B cell (primary cell): ENCODE measurements around the gene TTLL5. TPM values are rescaled to one million over a fixed set of nuclear protein-coding genes. Genes with fewer than 3 reads are reported as not detected.

Source experiments
- ATAC-seq: fragments of 200-7000 bp; cut with Tn5 transposase; one replicate; pipeline ENCODE4 v1.10.0; 2021; ENCODE audit warnings: low read depth, mild to moderate bottlenecking, moderate number of reproducible peaks, moderate library complexity
- CTCF ChIA-PET: fragments of 350-600 bp; sonication (Branson Sonifier 250); formaldehyde crosslinking; loops from one replicate; lab custom pipeline; 2021; ENCODE audit warnings: antibody characterized with exemption, inconsistent platforms; lab: Charles Lee
- POLR2A ChIA-PET: fragments of 350-600 bp; sonication (Branson Sonifier 250); formaldehyde crosslinking; loops from one replicate; lab custom pipeline; 2021; ENCODE audit warnings: antibody characterized with exemption; lab: Charles Lee
- DNase-seq: peaks from one replicate; pipeline ENCODE4 v3.0.0; 2013
- H2AFZ ChIP-seq: 2 replicates; pipeline ENCODE4 v1.6.1; 2012; ENCODE audit warnings: mild to moderate bottlenecking, low read depth, low read length; ENCODE audit not compliant: insufficient read depth, poor library complexity, severe bottlenecking
- H3K27ac ChIP-seq, 2 donors: 1 replicate in 1 of 2; 2 replicates in 1 of 2; pipeline ENCODE4 v1.5.1; 2012 to 2013; ENCODE audit warnings: low read length in 2 of 2, mild to moderate bottlenecking in 2 of 2, moderate library complexity in 1 of 2
- H3K27me3 ChIP-seq, 4 experiments: fragments of 200-600 bp in 1 of 4; sonication (generic) in 1 of 4; replicated peaks in 1 of 4; 1 replicate in 2 of 4; 2 replicates in 2 of 4; pipeline versions ENCODE4 v1.6.1 to v1.7.0; 2013 to 2016; ENCODE audit warnings: low read length in 3 of 4, mild to moderate bottlenecking in 2 of 4, mixed read lengths in 1 of 4, moderate library complexity in 1 of 4; ENCODE audit not compliant: insufficient read depth in 4 of 4, control insufficient read depth in 3 of 4; ENCODE audit errors: control extremely low read depth in 1 of 4
- H3K36me3 ChIP-seq, 2 experiments: replicated peaks in 1 of 2; 1 replicate in 1 of 2; 2 replicates in 1 of 2; pipeline versions ENCODE4 v1.6.1 to v1.7.1; 2013; ENCODE audit warnings: low read length in 1 of 2; ENCODE audit not compliant: insufficient read depth in 2 of 2, control insufficient read depth in 1 of 2; ENCODE audit errors: control extremely low read depth in 1 of 2, extremely low read depth in 1 of 2
- H3K4me1 ChIP-seq, 2 donors: fragments of 200-600 bp in 1 of 2; sonication (generic) in 1 of 2; 1 replicate in 1 of 2; 2 replicates in 1 of 2; pipeline versions ENCODE4 v1.5.1 to v1.6.1; 2013 to 2017; ENCODE audit warnings: low read length in 2 of 2; ENCODE audit not compliant: control insufficient read depth in 2 of 2, insufficient read depth in 2 of 2
- H3K4me2 ChIP-seq: replicated peaks from 2 replicates; pipeline ENCODE3; 2012; ENCODE audit warnings: mild to moderate bottlenecking, low read depth, low read length; ENCODE audit not compliant: poor library complexity, severe bottlenecking
- H3K4me3 ChIP-seq, 5 experiments: fragments of 200-600 bp in 1 of 5; sonication (generic) in 1 of 5; 1 replicate in 3 of 5; 2 replicates in 2 of 5; pipeline versions ENCODE4 v1.5.1 to v1.7.0; 2011 to 2016; ENCODE audit warnings: low read length in 4 of 5, mild to moderate bottlenecking in 4 of 5, low read depth in 2 of 5, control low read depth in 1 of 5, moderate library complexity in 1 of 5; ENCODE audit not compliant: insufficient read depth in 1 of 5; ENCODE audit errors: control extremely low read depth in 1 of 5, extremely low read depth in 1 of 5
- H3K79me2 ChIP-seq: fragments of 200-600 bp; sonication (generic); one replicate; pipeline ENCODE4 v1.6.0; 2016; ENCODE audit warnings: low read length; ENCODE audit not compliant: control insufficient read depth, insufficient read depth
- H3K9ac ChIP-seq: fragments of 200-600 bp; sonication (generic); 2 replicates; pipeline ENCODE4 v1.6.1; 2017; ENCODE audit warnings: mild to moderate bottlenecking, low read length, moderate library complexity
- H3K9me3 ChIP-seq, 3 donors: one replicate each; pipeline versions ENCODE4 v1.6.1 to v1.7.1; 2013; ENCODE audit warnings: low read length in 2 of 3; ENCODE audit not compliant: control insufficient read depth in 2 of 3, insufficient read depth in 1 of 3; ENCODE audit errors: control extremely low read depth in 1 of 3
- H4K20me1 ChIP-seq: 2 replicates; pipeline ENCODE4 v1.6.0; 2012; ENCODE audit warnings: mild to moderate bottlenecking, low read length; ENCODE audit not compliant: insufficient read depth, control insufficient read depth, poor library complexity, severe bottlenecking
- H3K27ac Mint-ChIP-seq: one replicate; pipeline ENCODE4 v1.8.0; 2021; ENCODE audit warnings: mixed read lengths
- H3K27me3 Mint-ChIP-seq: one replicate; pipeline ENCODE4 v1.8.0; 2021; ENCODE audit warnings: mixed read lengths
- H3K4me1 Mint-ChIP-seq: one replicate; pipeline ENCODE4 v1.8.0; 2021; ENCODE audit warnings: mixed read lengths
- H3K4me3 Mint-ChIP-seq: one replicate; pipeline ENCODE4 v1.8.0; 2021; ENCODE audit warnings: mixed read lengths
- H3K9me3 Mint-ChIP-seq: one replicate; pipeline ENCODE4 v1.8.0; 2022; ENCODE audit warnings: mixed read lengths; ENCODE audit not compliant: insufficient read depth
- CTCF ChIP-seq: fragments of 200-600 bp; IDR thresholded peaks from one replicate; pipeline ENCODE4 v1.8.0; 2022; ENCODE audit warnings: antibody characterized with exemption, mild to moderate bottlenecking
- EZH2 ChIP-seq: IDR thresholded peaks from 2 replicates; pipeline ENCODE4 v1.6.1; 2012; ENCODE audit warnings: borderline replicate concordance, low read depth, mild to moderate bottlenecking, moderate library complexity, low read length; ENCODE audit not compliant: insufficient read depth, poor library complexity, severe bottlenecking
- WGBS: methylation state at CpG from one replicate; pipeline ENCODE4 v1.1.5; 2013; ENCODE audit warnings: missing lambda C conversion rate; ENCODE audit not compliant: insufficient coverage; 5-methylcytosine and 5-hydroxymethylcytosine counted together
- intact Hi-C: fragments of 100-400 bp; cut with micrococcal nuclease; formaldehyde crosslinking; loops from one replicate; pipeline ENCODE4 v1.10.0; 2022
- polyA plus RNA-seq: library from polyadenylated mRNA; depleted of rRNA; stranded (reverse); fragments of >200 nt; gene quantifications from 2 replicates; pipeline ENCODE4 v1.2.3, GENCODE V29; 2012
- total RNA-seq, 2 donors: library from RNA; stranded (reverse); fragments of 120-200 nt in 1 of 2; gene quantifications; 1 replicate in 1 of 2; 2 replicates in 1 of 2; pipeline versions ENCODE4 v1.2.3 to v1.2.4, GENCODE V29; 2013 to 2022

Gene TTLL5
- total and polyA plus RNA-seq, 2 donors (not counting 1 experiment from before 2014, with no cell fraction given), result 10.9 to 50.9 TPM

GRCh38 chr14:75835156-75835725 lies 174.2 kb downstream of the TTLL5 start:
- Histone ChIP-seq H3K27me3 (no peaks in the 10 kb centered on the region), H3K79me2 (no peaks in the 10 kb centered on the region), H3K4me2 (no peak overlapping the region), H3K9ac (no peak overlapping the region), H3K27ac (no peak overlapping the region), H3K36me3 (no peaks in the 10 kb centered on the region), H3K4me3 (no peak overlapping the region), H4K20me1 (no peaks in the 10 kb centered on the region), H3K4me1 (no peaks in the 10 kb centered on the region), H2AFZ (no peak overlapping the region), H3K9me3 (peaks cover 0 to 8% (median 0%) of the 10 kb centered on the region in 3 donors)
- no peak overlapping the region for H3K4me3 Mint-ChIP-seq
- DNase-seq (no peak), ATAC-seq (no peak)
- intact Hi-C loops, result no loop called here
- no peaks in the 10 kb centered on the region for H3K27me3 Mint-ChIP-seq
- H3K27ac Mint-ChIP-seq, result no peak overlapping the region
- H3K4me1 Mint-ChIP-seq, result no peaks in the 10 kb centered on the region
- ChIA-PET CTCF (no interaction called here), POLR2A (no interaction called here)
- TF ChIP-seq CTCF, result no peak
- no peak for TF ChIP-seq EZH2
- no peaks in the 10 kb centered on the region for H3K9me3 Mint-ChIP-seq

GRCh38 chr14:75835737-75836136 lies 174.7 kb downstream of the TTLL5 start:
- intact Hi-C loops, result no loop called here
- H3K27me3 ChIP-seq, result no peaks in the 10 kb centered on the region
- no peak overlapping the region for H2AFZ ChIP-seq
- no peak overlapping the region for H3K27ac ChIP-seq
- H3K9me3 ChIP-seq, result peaks cover 0 to 8% (median 0%) of the 10 kb centered on the region in 3 donors
- no peaks in the 10 kb centered on the region for H3K36me3 ChIP-seq
- ChIA-PET CTCF (no interaction called here), POLR2A (no interaction called here)
- Mint-ChIP-seq H3K9me3 (no peaks in the 10 kb centered on the region), H3K27ac (no peak overlapping the region), H3K4me1 (no peaks in the 10 kb centered on the region), H3K27me3 (no peaks in the 10 kb centered on the region), H3K4me3 (no peak overlapping the region)
- H3K9ac ChIP-seq, result no peak overlapping the region
- H3K4me2 ChIP-seq, result no peak overlapping the region
- ATAC-seq, result no peak
- no peak for DNase-seq
- TF ChIP-seq CTCF (no peak), EZH2 (no peak)
- no peaks in the 10 kb centered on the region for H3K4me1 ChIP-seq
- H4K20me1 ChIP-seq, result no peaks in the 10 kb centered on the region
- WGBS, result no CpG with 5 or more reads among the region's 1 CpG
- no peak overlapping the region for H3K4me3 ChIP-seq
- H3K79me2 ChIP-seq, result no peaks in the 10 kb centered on the region
